Activated gamma-delta T cell (primary cell): ENCODE measurements around the gene ZBED4.
A peak's percentile ranks its signal among the peaks of the same experiment; 100 is the strongest.

Experiments used
- DNase-seq: peaks from one replicate; lab custom pipeline; 2025; lab: John Stamatoyannopoulos, UW

ZBED4 gene

GRCh38 chr22:49921508-49922278 is 68.0 kb downstream of the ZBED4 start:
- DNase-seq, result no peak

DNA sequence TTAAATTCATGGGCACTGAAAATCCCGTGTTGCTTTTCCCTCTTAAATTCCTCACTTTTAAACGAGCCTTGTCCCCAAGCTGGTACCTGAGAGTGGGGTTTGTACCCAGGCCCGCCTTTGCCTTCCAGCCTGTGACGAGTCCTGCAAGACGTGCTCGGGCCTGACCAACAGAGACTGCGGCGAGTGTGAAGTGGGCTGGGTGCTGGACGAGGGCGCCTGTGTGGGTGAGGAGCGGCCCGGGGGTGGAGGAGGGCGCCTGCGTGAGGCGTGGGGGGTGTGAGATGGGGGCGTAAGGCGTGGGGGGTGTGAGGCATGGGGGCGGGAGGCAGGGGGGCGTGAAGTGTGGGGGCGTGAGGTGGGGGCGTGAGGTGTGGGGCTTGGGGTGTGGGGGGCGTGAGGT is 68.8 kb downstream of the ZBED4 start:
- DNase-seq, result no peak

- no peak for DNase-seq
Measured at GRCh38 chr22:49922926-49923325, 69.3 kb downstream of the ZBED4 start.

- DNase-seq, result no peak
Measured at GRCh38 chr22:49923445-49923844, 69.8 kb downstream of the ZBED4 start.

GRCh38 chr22:49924113-49924833 is 70.6 kb downstream of the ZBED4 start:
- no peak for DNase-seq

GRCh38 chr22:49925525-49926128 is 72.0 kb downstream of the ZBED4 start:
- peak; percentile 39 for DNase-seq

- no peak for DNase-seq
Measured at GRCh38 chr22:49926916-49927315, 73.3 kb downstream of the ZBED4 start.

GRCh38 chr22:49927483-49928184 is 74.0 kb downstream of the ZBED4 start:
- DNase-seq, result no peak

DNA sequence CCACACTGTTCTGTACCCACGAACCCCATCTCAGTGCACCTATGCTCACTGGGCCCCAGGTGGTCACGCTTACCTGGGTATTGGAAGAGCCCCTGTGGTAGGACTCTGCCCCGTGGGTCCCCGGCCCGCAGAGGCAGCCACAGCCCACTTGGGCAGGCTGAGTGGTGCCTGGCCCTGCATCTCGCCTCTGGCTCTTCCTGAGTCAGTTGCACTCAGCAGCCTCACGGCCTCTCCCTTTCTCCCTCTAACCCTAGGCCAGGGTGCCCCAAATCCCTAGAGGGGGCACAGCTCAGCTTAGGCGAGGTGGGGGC is 74.5 kb downstream of the ZBED4 start:
- DNase-seq, result no peak

DNA sequence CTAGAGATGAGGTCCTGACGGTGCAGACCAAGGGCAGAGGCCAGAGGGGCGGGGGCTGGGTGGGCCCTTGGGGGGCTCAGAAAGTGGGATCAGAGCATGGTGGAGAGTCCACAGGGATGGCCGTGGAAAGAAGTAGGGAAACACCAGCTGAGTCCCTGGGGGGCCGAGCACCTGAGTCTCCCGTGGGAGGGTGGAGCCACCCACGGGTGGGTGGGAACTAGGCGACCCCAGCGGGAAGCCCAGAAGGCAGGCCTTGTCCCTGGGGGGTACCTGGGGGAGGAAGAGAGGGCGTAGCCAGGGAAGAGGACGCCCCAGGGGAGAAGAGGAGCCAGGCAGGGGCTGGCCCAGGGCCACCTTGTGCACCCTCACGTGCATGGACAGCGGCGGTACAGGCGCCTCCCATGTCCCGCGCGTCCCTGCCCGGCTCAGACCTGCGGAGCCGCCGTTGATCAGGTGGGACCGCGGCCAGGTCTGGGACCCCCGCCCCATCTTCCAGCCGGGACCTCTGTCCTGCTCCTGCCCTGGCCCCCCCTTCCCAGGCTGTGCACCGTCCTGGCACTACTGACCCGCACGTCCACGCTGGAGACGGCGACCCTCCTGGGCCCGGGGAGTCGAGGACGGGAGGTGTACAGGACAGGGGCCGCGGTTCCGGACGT is 75.0 kb downstream of the ZBED4 start:
- no peak for DNase-seq

DNA sequence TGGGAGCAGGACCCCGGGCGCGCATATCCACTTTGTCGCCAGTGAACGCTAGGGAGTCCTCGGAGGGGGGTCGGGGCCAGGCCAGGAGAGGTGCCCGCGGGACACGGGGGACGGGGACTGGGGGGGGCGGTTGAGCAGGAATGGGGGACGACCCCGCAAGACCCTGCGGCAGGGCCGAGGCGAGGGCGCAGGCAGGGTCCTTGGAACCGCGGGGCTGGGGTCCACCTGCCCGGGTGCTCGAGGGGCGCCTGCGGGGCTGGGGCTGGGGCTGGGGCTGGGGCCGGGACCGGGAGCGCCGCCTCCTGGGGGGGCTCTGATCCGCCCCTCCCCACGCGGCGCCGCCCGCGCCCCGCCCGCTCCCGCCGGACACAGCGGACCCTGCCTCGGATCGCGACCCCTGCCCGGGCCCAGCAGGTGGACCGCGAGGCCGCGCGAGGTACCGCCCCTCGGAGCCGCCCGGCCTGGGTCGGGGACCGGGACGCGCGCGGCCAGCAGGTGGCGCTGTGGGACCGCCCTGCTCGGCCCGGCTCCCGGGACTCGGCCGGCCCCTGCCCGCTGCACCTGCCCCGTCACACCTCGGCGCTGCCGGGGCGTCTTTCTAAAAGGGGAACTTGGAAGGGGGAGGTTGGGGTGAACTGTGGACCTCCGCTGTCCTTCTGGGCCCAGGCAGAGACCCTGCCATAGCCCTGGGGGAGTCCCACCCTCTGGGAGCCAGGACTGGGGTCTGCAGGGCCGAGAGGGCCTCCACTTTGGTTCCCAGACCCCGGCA is 75.8 kb downstream of the ZBED4 start:
- DNase-seq, result peak; percentile 58

DNA sequence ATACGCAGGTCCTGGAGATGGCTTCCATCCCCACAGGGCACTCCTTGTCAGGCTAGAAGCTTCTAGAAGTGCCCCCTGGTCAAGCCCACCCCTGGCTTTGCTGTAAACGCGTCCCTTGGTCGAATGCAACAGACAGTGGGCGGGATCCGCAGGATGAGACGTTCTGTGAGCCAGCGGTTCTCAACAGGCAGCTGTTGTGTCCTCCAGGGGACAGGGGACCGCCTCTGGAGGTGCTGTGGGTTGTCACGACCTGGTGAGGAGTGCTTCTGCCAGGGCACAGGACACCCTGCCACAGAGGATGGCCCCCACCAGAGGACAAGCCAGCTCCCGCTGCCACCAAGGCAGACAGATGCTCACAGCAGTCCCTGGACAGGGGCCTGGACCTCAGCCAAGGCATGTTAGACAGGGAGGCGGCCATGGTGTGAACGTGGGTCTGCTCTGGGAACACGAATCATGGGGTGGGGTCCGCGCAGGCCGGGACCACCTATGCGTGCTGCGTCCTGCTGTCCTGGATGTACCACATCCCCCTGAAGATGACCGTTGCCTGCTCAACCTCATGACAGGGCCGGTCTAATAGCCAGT is 76.4 kb downstream of the ZBED4 start:
- DNase-seq, result no peak

DNA sequence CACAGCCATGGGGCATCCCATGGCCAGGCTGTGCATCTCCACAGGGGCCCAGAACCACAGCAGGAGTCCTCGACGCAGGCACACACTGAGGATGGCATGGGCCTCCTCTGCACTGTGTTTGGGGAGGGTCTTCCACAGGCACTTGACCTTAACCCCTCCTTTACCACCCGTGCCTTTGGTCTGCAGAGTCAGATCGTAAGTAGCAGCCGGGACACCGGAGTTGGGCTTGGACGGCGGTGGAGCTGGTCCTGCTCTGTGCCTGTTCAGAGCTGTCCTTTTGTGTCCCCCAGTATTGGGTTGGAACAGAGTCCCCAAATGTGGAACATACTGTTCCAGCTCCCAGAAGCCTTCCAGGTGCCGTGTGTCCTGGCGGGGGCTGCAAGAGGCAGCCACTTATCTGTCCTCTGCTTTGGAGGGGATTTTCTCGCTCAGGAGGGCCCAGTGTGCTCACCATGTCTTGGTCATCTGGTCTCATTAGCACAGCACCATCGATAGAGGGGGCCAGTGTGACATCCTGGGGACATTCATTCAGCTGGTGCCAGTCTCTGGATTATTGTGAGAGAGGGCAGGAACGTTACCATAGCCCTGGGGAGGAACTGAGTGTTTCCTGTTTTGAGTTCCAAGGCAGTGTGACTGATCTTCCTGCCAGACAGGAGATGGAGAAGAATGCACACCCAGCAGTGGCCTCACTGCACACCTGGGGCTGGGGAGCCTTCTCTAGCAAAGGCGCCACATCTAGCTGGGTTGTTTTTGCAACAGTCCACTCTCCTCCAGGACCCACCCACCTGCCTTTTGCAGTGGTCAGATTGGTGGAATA is 77.2 kb downstream of the ZBED4 start:
- DNase-seq, result no peak

DNA sequence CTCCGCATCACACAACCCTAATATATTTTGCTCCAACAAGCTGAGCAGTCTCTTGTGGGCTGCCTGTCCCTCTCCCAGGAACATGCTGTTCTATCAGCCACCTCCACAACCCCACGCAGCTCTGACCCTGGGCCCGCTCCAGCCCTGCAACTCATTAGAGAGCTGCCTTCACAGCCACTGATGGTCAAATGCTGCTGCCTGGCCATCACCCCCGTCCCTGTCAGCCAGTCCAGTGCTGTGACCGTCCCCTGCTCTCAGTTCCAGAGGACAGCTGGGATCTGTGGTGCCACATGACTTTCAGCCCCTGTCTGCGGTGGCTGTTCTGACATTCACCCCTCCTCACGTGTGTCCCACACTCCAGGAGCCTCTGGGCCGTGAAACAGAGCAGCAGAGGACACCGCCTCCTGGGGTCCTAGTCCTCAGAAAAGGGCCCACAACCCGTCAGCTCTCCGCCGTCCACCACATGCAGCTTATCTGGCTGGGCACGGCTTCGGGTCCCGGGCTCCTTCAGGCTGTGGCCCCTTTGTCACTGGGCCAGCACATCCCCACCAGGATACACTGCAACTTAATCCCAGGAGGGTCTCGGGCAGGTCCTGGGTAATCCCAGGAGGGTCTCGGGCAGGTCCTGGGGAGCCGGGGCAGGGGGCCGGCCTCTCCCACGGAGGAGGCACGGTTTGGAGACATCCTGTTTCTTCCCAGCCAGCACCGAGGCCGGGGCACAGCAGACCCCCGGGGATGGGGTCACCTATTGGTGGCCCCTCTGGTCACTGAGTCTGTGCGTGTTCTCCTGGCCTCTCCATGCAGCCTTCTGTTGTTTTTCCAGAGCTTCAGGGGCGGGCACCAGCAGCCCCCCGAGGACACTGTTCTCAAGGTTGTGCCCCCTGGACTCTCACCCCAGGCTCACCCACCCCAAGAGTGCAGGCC is 79.9 kb downstream of the ZBED4 start:
- DNase-seq, result no peak

GRCh38 chr22:49934160-49934890 is 80.7 kb downstream of the ZBED4 start:
- DNase-seq, result peak; percentile 50

- DNase-seq, result peak; percentile 66
Measured at GRCh38 chr22:49934891-49935557, 81.4 kb downstream of the ZBED4 start.

- DNase-seq, result no peak
Measured at GRCh38 chr22:49935561-49935960, 81.9 kb downstream of the ZBED4 start.
